K562 (cell line): Measurements from ENCODE around the gene FANCF. TPM values are rescaled to one million over a fixed set of nuclear protein-coding genes. Genes with fewer than 3 reads are reported as not detected.

Experiments used
- MED1 ChIP-seq: sonication (generic); formaldehyde crosslinking; IDR thresholded peaks from 2 replicates; pipeline ENCODE4 v1.8.1; 2023; ENCODE audit warnings: missing genetic modification reagents, borderline replicate concordance
- TBP ChIP-seq: optimal IDR thresholded peaks from 2 replicates; pipeline ENCODE3; 2011; ENCODE audit warnings: low read depth, low read length, improper control_type of control experiment
- XRCC5 ChIP-seq: fragments of 200-400 bp; formaldehyde crosslinking; IDR thresholded peaks from 2 replicates; pipeline ENCODE4 v1.6.1; 2017; ENCODE audit warnings: low read depth, mild to moderate bottlenecking, low read length
- ZNF347 ChIP-seq: fragments of 450-650 bp; formaldehyde crosslinking; IDR thresholded peaks from 2 replicates; pipeline ENCODE4 v1.4.0; 2020; ENCODE audit warnings: low read depth, mild to moderate bottlenecking, moderate library complexity
- ZNF354B ChIP-seq: fragments of 250-450 bp; sonication (Bioruptor Pico); IDR thresholded peaks from 2 replicates; pipeline ENCODE4 v1.4.0; 2020
- ZNF395 ChIP-seq: fragments of 200-800 bp; sonication (Bioruptor generic); IDR thresholded peaks from 2 replicates; pipeline ENCODE4 v1.6.1; 2017; ENCODE audit warnings: missing genetic modification characterization, missing compliant biosample characterization
- ZNF592 ChIP-seq: fragments of 450-650 bp; IDR thresholded peaks from 2 replicates; pipeline ENCODE4 v1.6.1; 2017; ENCODE audit warnings: antibody characterized with exemption, mild to moderate bottlenecking
- ZNF79 ChIP-seq: fragments of 250-450 bp; sonication (Bioruptor Pico); IDR thresholded peaks from 2 replicates; pipeline ENCODE4 v1.4.0; 2020; ENCODE audit warnings: low read depth, mild to moderate bottlenecking, moderate library complexity
- polyA plus RNA-seq, 8 experiments: library from polyadenylated mRNA; depleted of rRNA in 4 of 8; stranded (reverse) in 5 of 8; unstranded in 3 of 8; fragments of >200 nt; fragmentation: Nextera tagmentation in 2 of 8; fragmentation: Illumina TruSeq in 1 of 8; extraction: Ambion mirVana in 2 of 8; extraction: Trizol in 1 of 8; gene quantifications; 2 replicates each; pipeline versions ENCODE4 v1.2.1 to v1.2.3, GENCODE V29; 2011 to 2014; ENCODE audit warnings: inconsistent platforms in 1 of 8, missing spikeins in 1 of 8
- total RNA-seq, 7 experiments: library from RNA; depleted of rRNA in 6 of 7; stranded (reverse); fragments of >200 nt in 6 of 7; fragmentation: Illumina TruSeq in 2 of 7; extraction: Trizol in 2 of 7; gene quantifications; 2 replicates each; pipeline versions ENCODE4 v1.2.1 to v1.2.3, GENCODE V29; 2011 to 2021; ENCODE audit warnings: low replicate concordance in 1 of 7
- TF ChIP-seq, protein P1 (sequence below), 2 experiments: fragments of 450-650 bp in 1 of 2; sonication (generic) in 1 of 2; formaldehyde crosslinking in 1 of 2; IDR thresholded peaks; 2 replicates each; pipeline versions ENCODE4 v1.7.1 to v1.9.0; 2016 to 2022; ENCODE audit warnings: inconsistent platforms in 1 of 2, mild to moderate bottlenecking in 1 of 2, missing genetic modification reagents in 1 of 2

The FANCF gene
- total and polyA plus RNA-seq, 9 of the 15 experiments (the other 6 are each of a cell fraction or from before 2014, with no cell fraction given), result 0.99 to 10.3 (median 7.5) TPM

- TF ChIP-seq ZNF347, result no peak
- TF ChIP-seq ZNF79 (CRISPR knock-in tag), result no peak
- TF ChIP-seq MED1, result no peak
- TF ChIP-seq ZNF592, result no peak
- TF ChIP-seq, protein P1, sequence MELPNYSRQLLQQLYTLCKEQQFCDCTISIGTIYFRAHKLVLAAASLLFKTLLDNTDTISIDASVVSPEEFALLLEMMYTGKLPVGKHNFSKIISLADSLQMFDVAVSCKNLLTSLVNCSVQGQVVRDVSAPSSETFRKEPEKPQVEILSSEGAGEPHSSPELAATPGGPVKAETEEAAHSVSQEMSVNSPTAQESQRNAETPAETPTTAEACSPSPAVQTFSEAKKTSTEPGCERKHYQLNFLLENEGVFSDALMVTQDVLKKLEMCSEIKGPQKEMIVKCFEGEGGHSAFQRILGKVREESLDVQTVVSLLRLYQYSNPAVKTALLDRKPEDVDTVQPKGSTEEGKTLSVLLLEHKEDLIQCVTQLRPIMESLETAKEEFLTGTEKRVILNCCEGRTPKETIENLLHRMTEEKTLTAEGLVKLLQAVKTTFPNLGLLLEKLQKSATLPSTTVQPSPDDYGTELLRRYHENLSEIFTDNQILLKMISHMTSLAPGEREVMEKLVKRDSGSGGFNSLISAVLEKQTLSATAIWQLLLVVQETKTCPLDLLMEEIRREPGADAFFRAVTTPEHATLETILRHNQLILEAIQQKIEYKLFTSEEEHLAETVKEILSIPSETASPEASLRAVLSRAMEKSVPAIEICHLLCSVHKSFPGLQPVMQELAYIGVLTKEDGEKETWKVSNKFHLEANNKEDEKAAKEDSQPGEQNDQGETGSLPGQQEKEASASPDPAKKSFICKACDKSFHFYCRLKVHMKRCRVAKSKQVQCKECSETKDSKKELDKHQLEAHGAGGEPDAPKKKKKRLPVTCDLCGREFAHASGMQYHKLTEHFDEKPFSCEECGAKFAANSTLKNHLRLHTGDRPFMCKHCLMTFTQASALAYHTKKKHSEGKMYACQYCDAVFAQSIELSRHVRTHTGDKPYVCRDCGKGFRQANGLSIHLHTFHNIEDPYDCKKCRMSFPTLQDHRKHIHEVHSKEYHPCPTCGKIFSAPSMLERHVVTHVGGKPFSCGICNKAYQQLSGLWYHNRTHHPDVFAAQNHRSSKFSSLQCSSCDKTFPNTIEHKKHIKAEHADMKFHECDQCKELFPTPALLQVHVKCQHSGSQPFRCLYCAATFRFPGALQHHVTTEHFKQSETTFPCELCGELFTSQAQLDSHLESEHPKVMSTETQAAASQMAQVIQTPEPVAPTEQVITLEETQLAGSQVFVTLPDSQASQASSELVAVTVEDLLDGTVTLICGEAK (IDR thresholded peaks at IDR 0.05), result no peak
- TF ChIP-seq, protein P1 (CRISPR knock-in tag; IDR thresholded peaks at IDR 0.05), result no peak
- no peak for TF ChIP-seq ZNF354B
- TF ChIP-seq TBP, result peak; percentile 34
- 0 out of 2 replicates have a peak, but pooled peaks have one; percentile 44 for TF ChIP-seq XRCC5
- TF ChIP-seq ZNF395 (CRISPR knock-in tag), result no peak; the same call in 1 of the 2 replicates
Observed at GRCh38 chr11:22624742-22625447, 728 bp downstream of the FANCF start (continued).
